Heart left ventricle (tissue), 16 donors: ENCODE results near the gene PTPRN2. TPM values are rescaled to one million over a fixed set of nuclear protein-coding genes. Genes with fewer than 3 reads are reported as not detected.

Experiments
- ATAC-seq, 4 donors: fragments of 200-7000 bp; cut with Tn5 transposase; one replicate each; pipeline ENCODE4 v1.9.1; 2020 to 2022; ENCODE audit warnings: moderate library complexity in 4 of 4, mild to moderate bottlenecking in 3 of 4, moderate number of reproducible peaks in 1 of 4
- DNase-seq, 5 donors: peaks; one replicate each; pipeline ENCODE4 v3.0.0-alpha.2; 2020
- H3K27ac ChIP-seq, 12 donors: fragments of 200-600 bp; sonication (generic) in 4 of 12; one replicate each; pipeline versions ENCODE4 v1.5.0 to v1.8.0; 2016 to 2022; ENCODE audit warnings: mild to moderate bottlenecking in 2 of 12
- H3K27me3 ChIP-seq, 9 donors: fragments of 200-600 bp; sonication (generic) in 2 of 9; one replicate each; pipeline versions ENCODE4 v1.5.1 to v1.8.0; 2016 to 2022; ENCODE audit warnings: mild to moderate bottlenecking in 3 of 9
- H3K36me3 ChIP-seq, 9 donors: fragments of 200-600 bp; sonication (generic) in 2 of 9; one replicate each; pipeline versions ENCODE4 v1.5.0 to v1.8.0; 2018 to 2022; ENCODE audit warnings: mild to moderate bottlenecking in 2 of 9
- H3K4me1 ChIP-seq, 12 donors: fragments of 200-600 bp; sonication (generic) in 4 of 12; one replicate each; pipeline versions ENCODE4 v1.5.0 to v1.8.0; 2016 to 2022; ENCODE audit warnings: mild to moderate bottlenecking in 3 of 12
- H3K4me3 ChIP-seq, 12 donors: fragments of 200-600 bp; sonication (generic) in 4 of 12; one replicate each; pipeline versions ENCODE4 v1.5.0 to v1.8.0; 2017 to 2022; ENCODE audit warnings: mild to moderate bottlenecking in 9 of 12, moderate library complexity in 4 of 12
- H3K9me3 ChIP-seq, 12 donors: fragments of 200-600 bp; sonication (generic) in 4 of 12; one replicate each; pipeline versions ENCODE4 v1.5.0 to v1.8.0; 2016 to 2022; ENCODE audit warnings: mild to moderate bottlenecking in 1 of 12
- POLR2A ChIP-seq, 2 donors: fragments of 450-650 bp; IDR thresholded peaks; one replicate each; pipeline ENCODE4 v1.6.1; 2017; ENCODE audit warnings: antibody characterized with exemption in 2 of 2, mild to moderate bottlenecking in 2 of 2, moderate library complexity in 2 of 2
- WGBS, 4 donors: extraction: QIAGEN DNeasy Blood & Tissue Kit in 2 of 4; methylation state at CpG; one replicate each; pipeline versions ENCODE4 v1.1.5 to v1.1.7; 2013 to 2018; 5-methylcytosine and 5-hydroxymethylcytosine counted together
- intact Hi-C, 10 donors: fragments of 100-400 bp; cut with DNase I; formaldehyde crosslinking; loops; one replicate each; pipeline versions ENCODE4 v1.11.1 to v1.14.2; 2022
- polyA plus RNA-seq, 2 donors: library from polyadenylated mRNA; stranded (reverse); fragments of 200-250 nt; gene quantifications; one replicate each; pipeline ENCODE4 v1.2.3, GENCODE V29; 2013
- total RNA-seq, 9 donors: library from RNA; depleted of rRNA in 2 of 9; stranded (reverse); fragments of >200 nt in 2 of 9; fragmentation: NEBNext Ultra II Directional in 3 of 9; extraction: Animal tissue kit (Norgen Biotek cat#: 25700) in 3 of 9; gene quantifications; one replicate each; pipeline versions ENCODE4 v1.1.0 to v1.2.4, GENCODE V29; 2016 to 2023
- TF ChIP-seq, protein P1 (sequence below), 12 donors: fragments of 200-600 bp; sonication (generic) in 4 of 12; IDR thresholded peaks; one replicate each; pipeline versions ENCODE4 v1.5.0 to v1.8.0; 2018 to 2022; ENCODE audit warnings: antibody characterized with exemption in 12 of 12, mild to moderate bottlenecking in 5 of 12
- donor health status: ischemic (EF 13 %, LVEDD 7.1; RV severe dilation, severe dysfunction).
- donor health status: healthy with polysubstance abuse.
- donor health status: DM: no; HTN: yes; CAD: no.
- donor health status: DM: no; HTN: no; CAD: no.
- donor health status: ischemic (EF 25% LVEDD 6.9; RV normal size, moderate dysfunction).
- donor health status: ischemic (EF 25% LVEDD 5.7; RV mildly dilated, moderate dysfunction).
- donor health status: healthy.
- donor health status: DM: yes; HTN: yes; CAD: no.
- donor health status: ischemic (EF 35%, LVEDD 5.7; RV mildly dilated, moderate dysfunction).
- donor health status: nonischemic (EF 11% LVEDD 7.7; RV severe dilation, severe dysfunction).
- donor health status: DM: yes; HTN: yes; CAD: no.
- donor health status: PGD.
- donor health status: ischemic (EF 29% LVEDD 5.4; RV normal size, mild dysfunction).
- donor health status: nonischemic (EF 23%, LVEDD 6.1; RV moderate dilation, normal function).

Gene PTPRN2
- total and polyA plus RNA-seq, 11 donors = 0.61 to 2.3 (median 1.3) TPM

DNA sequence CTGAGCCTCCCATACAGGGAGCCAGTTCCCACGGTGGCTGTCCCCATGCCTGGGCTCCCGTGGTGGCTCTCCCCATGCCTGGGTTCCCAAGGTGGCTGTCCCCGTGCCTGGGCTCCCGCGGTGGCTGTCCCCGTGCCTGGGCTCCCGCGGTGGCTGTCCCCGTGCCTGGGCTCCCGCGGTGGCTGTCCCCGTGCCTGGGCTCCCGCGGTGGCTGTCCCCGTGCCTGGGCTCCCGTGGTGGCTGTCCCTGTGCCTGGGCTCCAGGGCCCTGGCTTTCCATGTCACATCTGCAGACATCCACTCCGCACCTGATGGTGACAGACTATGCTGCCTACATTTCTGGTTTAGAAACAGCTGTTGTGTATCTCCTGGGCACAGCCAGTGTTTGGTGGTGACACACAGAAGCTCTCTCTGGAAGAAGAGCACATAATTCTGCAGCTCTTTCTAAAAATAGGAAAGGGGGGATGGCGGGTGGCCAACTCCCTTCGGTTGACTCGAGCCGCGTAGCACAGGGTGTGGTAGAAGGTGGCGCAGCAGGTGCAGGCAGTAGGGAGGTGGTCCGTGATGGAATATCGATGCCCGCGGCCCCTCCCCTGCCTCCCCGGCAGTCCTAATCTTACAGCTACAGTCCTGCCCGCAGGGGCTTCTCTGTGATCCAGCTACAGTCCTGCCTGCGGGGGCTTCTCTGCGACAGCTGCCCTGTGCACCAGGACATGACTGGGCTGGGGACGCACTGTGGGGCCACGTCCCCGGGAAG, 999.6 kb downstream of the PTPRN2 start:
- H3K27me3 ChIP-seq = peaks cover 0 to 25% (median 10%) of the 10 kb centered on the region in 9 donors
- H3K4me1 ChIP-seq = peaks cover 0 to 6% (median 0%) of the 10 kb centered on the region in 12 donors
- DNase-seq = peak in 1 of 5 donors; percentile 41
- no peaks in the 10 kb centered on the region for H3K36me3 ChIP-seq
- ATAC-seq = no peak
- no peak for TF ChIP-seq POLR2A (IDR thresholded peaks at IDR 0.05)
- TF ChIP-seq, protein P1, sequence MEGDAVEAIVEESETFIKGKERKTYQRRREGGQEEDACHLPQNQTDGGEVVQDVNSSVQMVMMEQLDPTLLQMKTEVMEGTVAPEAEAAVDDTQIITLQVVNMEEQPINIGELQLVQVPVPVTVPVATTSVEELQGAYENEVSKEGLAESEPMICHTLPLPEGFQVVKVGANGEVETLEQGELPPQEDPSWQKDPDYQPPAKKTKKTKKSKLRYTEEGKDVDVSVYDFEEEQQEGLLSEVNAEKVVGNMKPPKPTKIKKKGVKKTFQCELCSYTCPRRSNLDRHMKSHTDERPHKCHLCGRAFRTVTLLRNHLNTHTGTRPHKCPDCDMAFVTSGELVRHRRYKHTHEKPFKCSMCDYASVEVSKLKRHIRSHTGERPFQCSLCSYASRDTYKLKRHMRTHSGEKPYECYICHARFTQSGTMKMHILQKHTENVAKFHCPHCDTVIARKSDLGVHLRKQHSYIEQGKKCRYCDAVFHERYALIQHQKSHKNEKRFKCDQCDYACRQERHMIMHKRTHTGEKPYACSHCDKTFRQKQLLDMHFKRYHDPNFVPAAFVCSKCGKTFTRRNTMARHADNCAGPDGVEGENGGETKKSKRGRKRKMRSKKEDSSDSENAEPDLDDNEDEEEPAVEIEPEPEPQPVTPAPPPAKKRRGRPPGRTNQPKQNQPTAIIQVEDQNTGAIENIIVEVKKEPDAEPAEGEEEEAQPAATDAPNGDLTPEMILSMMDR (IDR thresholded peaks at IDR 0.05) = no peak
- no peaks in the 10 kb centered on the region for H3K9me3 ChIP-seq
- intact Hi-C loops = no loop called here
- no peak overlapping the region for H3K27ac ChIP-seq
- H3K4me3 ChIP-seq = no peak overlapping the region
- 57 to 70% (median 62%) methylated on average over 21 to 34 of the region's 34 CpGs for WGBS, 4 donors

DNA sequence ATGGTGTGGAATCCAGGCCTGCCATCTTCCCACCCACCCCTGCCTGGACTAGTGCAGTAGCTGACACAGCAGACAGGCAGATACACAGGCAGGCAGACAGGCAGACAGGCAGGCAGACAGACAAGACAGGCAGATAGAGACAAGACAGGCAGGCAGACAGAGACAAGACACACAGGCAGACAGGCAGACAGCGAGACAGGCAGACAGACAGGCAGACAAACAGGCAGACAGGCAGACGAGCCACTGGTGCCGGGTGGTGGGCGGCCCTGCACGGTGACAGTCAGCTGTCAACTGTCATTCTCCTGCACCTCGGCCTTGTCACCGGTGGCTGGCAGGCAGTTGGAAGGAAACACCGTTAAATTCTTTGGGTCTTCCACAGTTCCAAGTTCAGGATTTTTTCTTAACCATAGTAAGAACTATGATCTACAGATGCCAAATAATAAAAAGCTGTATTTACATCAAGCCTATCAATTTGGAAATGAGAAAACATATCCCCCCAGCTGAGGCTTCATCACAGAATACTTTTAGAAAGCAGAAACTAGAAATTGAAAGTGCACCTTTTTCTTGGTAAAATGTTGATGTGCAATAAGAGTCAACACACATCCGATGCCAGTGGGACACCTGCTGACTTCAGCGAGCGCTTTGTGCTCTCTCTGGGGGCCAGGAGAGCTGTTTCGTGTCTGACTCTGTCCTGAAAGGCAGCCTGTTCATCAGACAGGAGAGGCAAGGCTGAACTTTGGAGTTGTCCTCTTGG, 1000.4 kb downstream of the PTPRN2 start:
- ATAC-seq (no peak), DNase-seq (peak in 1 of 5 donors; percentile 39)
- H3K9me3 ChIP-seq = no peaks in the 10 kb centered on the region
- intact Hi-C loops = no loop called here
- H3K4me3 ChIP-seq = no peak overlapping the region
- 76 to 86% (median 79%) methylated on average over 12 of the region's 12 CpGs for WGBS, 4 donors
- no peak overlapping the region for H3K27ac ChIP-seq
- no peak for TF ChIP-seq POLR2A (IDR thresholded peaks at IDR 0.05)
- TF ChIP-seq, protein P1 (IDR thresholded peaks at IDR 0.05) = no peak
- H3K27me3 ChIP-seq = peaks cover 0 to 25% (median 10%) of the 10 kb centered on the region in 9 donors
- H3K4me1 ChIP-seq = peaks cover 0 to 6% (median 0%) of the 10 kb centered on the region in 12 donors
- H3K36me3 ChIP-seq = no peaks in the 10 kb centered on the region

DNA sequence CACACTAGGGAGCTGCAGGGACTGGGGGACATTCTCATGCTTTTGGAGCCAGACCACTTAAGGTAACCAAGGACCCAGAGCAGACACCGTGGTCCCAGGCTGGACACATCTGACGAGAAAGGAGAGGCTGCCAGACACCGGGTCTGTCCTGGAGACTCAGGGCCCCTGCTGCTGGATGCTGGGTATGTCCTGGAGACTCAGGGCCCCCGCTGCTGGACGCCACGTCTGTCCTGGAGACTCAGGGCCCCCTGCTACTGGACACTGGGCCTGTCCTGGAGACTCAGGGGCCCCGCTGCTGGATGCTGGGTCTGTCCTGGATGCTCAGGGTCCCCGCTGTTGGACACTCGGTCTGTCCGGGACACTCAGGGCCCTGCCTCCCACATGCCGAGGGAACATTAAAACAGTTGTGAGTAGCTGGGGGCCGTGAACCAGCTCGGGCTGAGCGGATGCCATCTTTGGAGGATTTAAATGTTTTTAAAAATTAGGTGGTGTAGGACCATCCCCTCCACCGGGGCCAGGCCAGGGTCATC, 1001.1 kb downstream of the PTPRN2 start:
- H3K27me3 ChIP-seq = peaks cover 0 to 32% (median 6%) of the 10 kb centered on the region in 9 donors
- H3K27ac ChIP-seq = no peak overlapping the region
- TF ChIP-seq, protein P1 (IDR thresholded peaks at IDR 0.05) = no peak
- no peaks in the 10 kb centered on the region for H3K9me3 ChIP-seq
- DNase-seq (peak in 1 of 5 donors; percentile 59), ATAC-seq (no peak)
- intact Hi-C loops = no loop called here
- no peak overlapping the region for H3K4me3 ChIP-seq
- peaks cover 0 to 6% (median 0%) of the 10 kb centered on the region in 12 donors for H3K4me1 ChIP-seq
- H3K36me3 ChIP-seq = no peaks in the 10 kb centered on the region
- 91 to 94% (median 92%) methylated on average over 11 to 15 of the region's 15 CpGs for WGBS, 4 donors
